Ovary (tissue), 9 donors: ENCODE results near the gene AKAP8L. TPM values are rescaled to one million over a fixed set of nuclear protein-coding genes. Genes with fewer than 3 reads are reported as not detected.

ENCODE experiments used
- DNase-seq, 5 donors: peaks; one replicate each; pipeline ENCODE4 v3.0.0-alpha.2; 2019 to 2020
- H3K27ac ChIP-seq, 2 donors: fragments of 200-600 bp; one replicate each; pipeline versions ENCODE4 v1.5.1 to v1.8.0; 2019 to 2022
- H3K27me3 ChIP-seq: fragments of 200-600 bp; one replicate; pipeline ENCODE4 v1.8.0; 2022
- H3K36me3 ChIP-seq: fragments of 200-600 bp; sonication (generic); one replicate; pipeline ENCODE4 v1.5.1; 2019
- H3K4me1 ChIP-seq: one replicate; pipeline ENCODE4 v1.8.1; 2013; ENCODE audit warnings: mild to moderate bottlenecking, moderate library complexity; ENCODE audit not compliant: insufficient read depth
- H3K4me3 ChIP-seq: fragments of 200-600 bp; sonication (generic); one replicate; pipeline ENCODE4 v1.5.1; 2017
- H3K9me3 ChIP-seq, 2 donors: fragments of 200-600 bp in 1 of 2; sonication (generic) in 1 of 2; one replicate each; pipeline versions ENCODE4 v1.5.1 to v1.8.1; 2013 to 2019; ENCODE audit warnings: mild to moderate bottlenecking in 1 of 2, moderate library complexity in 1 of 2
- CTCF ChIP-seq, 3 donors: fragments of 450-650 bp in 2 of 3; fragments of 200-600 bp in 1 of 3; IDR thresholded peaks; one replicate each; pipeline versions ENCODE4 v1.5.1 to v1.8.0; 2016 to 2022; ENCODE audit warnings: antibody characterized with exemption in 3 of 3, mild to moderate bottlenecking in 1 of 3
- EP300 ChIP-seq: sonication (generic); formaldehyde crosslinking; IDR thresholded peaks from one replicate; pipeline ENCODE4 v1.6.1; 2017; ENCODE audit warnings: antibody characterized with exemption
- POLR2A ChIP-seq: fragments of 450-650 bp; IDR thresholded peaks from one replicate; pipeline ENCODE4 v1.6.1; 2017; ENCODE audit warnings: antibody characterized with exemption, mild to moderate bottlenecking, moderate library complexity
- WGBS, 3 donors: extraction: QIAGEN DNeasy Blood & Tissue Kit in 1 of 3; methylation state at CpG; one replicate each; pipeline versions ENCODE4 v1.1.5 to v1.1.7; 2013 to 2017; 5-methylcytosine and 5-hydroxymethylcytosine counted together
- intact Hi-C, 4 donors: fragments of 100-400 bp; cut with DNase I; formaldehyde crosslinking; loops; one replicate each; pipeline versions ENCODE4 v1.11.0 to v1.15.1; 2022 to 2023
- polyA plus RNA-seq, 2 donors: library from polyadenylated mRNA; stranded (reverse); fragments of 200-250 nt in 1 of 2; fragments of 350-450 nt in 1 of 2; fragmentation: Illumina TruSeq in 1 of 2; extraction: RNeasy Lipid Tissue Mini Kit (QIAGEN cat#74804) in 1 of 2; gene quantifications; one replicate each; pipeline ENCODE4 v1.2.3, GENCODE V29; 2013 to 2014
- total RNA-seq, 7 donors: library from RNA; depleted of rRNA in 2 of 7; stranded (reverse); fragments of >200 nt in 2 of 7; fragmentation: NEBNext Ultra II Directional in 3 of 7; extraction: Animal tissue kit (Norgen Biotek cat#: 25700) in 3 of 7; gene quantifications; one replicate each; pipeline versions ENCODE4 v1.1.0 to v1.2.4, GENCODE V29; 2016 to 2023
- donor health status: DM: no; HTN: no; CAD: no; lungs with moderate emphysema.
- donor health status: DM: no; HTN: no; CAD: no.
- donor health status: Bipolar disorder and iron deficiency.
- donor health status: DM: yes; HTN: yes; CAD: no.
- donor health status: DM: no; HTN: no; CAD: no.
- donor health status: DM: yes; HTN: yes; CAD: no.

AKAP8L gene
- total and polyA plus RNA-seq, 9 donors = 70.3 to 121 (median 93.0) TPM

- Histone ChIP-seq H3K27me3 (no peaks in the 10 kb centered on the region), H3K4me3 (no peak overlapping the region), H3K4me1 (peaks cover 8% of the 10 kb centered on the region), H3K27ac (no peak overlapping the region), H3K9me3 (no peaks in the 10 kb centered on the region), H3K36me3 (no peaks in the 10 kb centered on the region)
- TF ChIP-seq CTCF (IDR thresholded peaks at IDR 0.05) (no peak), POLR2A (no peak), EP300 (no peak)
- DNase-seq = peak in 2 of 5 donors; percentile 24 to 35
- intact Hi-C loops = no loop called here
- 1 to 7% (median 6%) methylated on average over 53 to 86 of the region's 86 CpGs for WGBS, 3 donors
Observed at GRCh38 chr19:15456871-15457700, 38.3 kb upstream of the AKAP8L start.

GRCh38 chr19:15456441-15456840 lies 37.7 kb upstream of the AKAP8L start:
- no peaks in the 10 kb centered on the region for H3K36me3 ChIP-seq
- 18 to 21% (median 20%) methylated on average over 11 to 14 of the region's 14 CpGs for WGBS, 3 donors
- no peaks in the 10 kb centered on the region for H3K9me3 ChIP-seq
- intact Hi-C loops = no loop called here
- no peak overlapping the region for H3K27ac ChIP-seq
- no peaks in the 10 kb centered on the region for H3K27me3 ChIP-seq
- H3K4me3 ChIP-seq = no peak overlapping the region
- peaks cover 10% of the 10 kb centered on the region for H3K4me1 ChIP-seq
- TF ChIP-seq POLR2A = no peak
- TF ChIP-seq EP300 = no peak
- TF ChIP-seq CTCF (IDR thresholded peaks at IDR 0.05) = no peak
- DNase-seq = peak in 1 of 5 donors; percentile 21

GRCh38 chr19:15455996-15456395 lies 37.2 kb upstream of the AKAP8L start:
- H3K4me1 ChIP-seq = peaks cover 10% of the 10 kb centered on the region
- no peaks in the 10 kb centered on the region for H3K9me3 ChIP-seq
- H3K27ac ChIP-seq = no peak overlapping the region
- peak in 1 of 5 donors; percentile 10 for DNase-seq
- no peak overlapping the region for H3K4me3 ChIP-seq
- H3K36me3 ChIP-seq = no peaks in the 10 kb centered on the region
- H3K27me3 ChIP-seq = no peaks in the 10 kb centered on the region
- 87 to 88% (median 87%) methylated on average over 9 of the region's 9 CpGs for WGBS, 3 donors
- TF ChIP-seq CTCF (IDR thresholded peaks at IDR 0.05) = no peak
- no peak for TF ChIP-seq POLR2A
- TF ChIP-seq EP300 = no peak
- intact Hi-C loops = no loop called here

GRCh38 chr19:15453906-15454860 lies 35.4 kb upstream of the AKAP8L start:
- Histone ChIP-seq H3K27ac (no peak overlapping the region), H3K4me3 (no peak overlapping the region), H3K4me1 (peaks cover 12% of the 10 kb centered on the region), H3K9me3 (no peaks in the 10 kb centered on the region), H3K27me3 (no peaks in the 10 kb centered on the region), H3K36me3 (no peaks in the 10 kb centered on the region)
- peak in 2 of 5 donors; percentile 54 to 55 for DNase-seq
- no peak for TF ChIP-seq POLR2A
- TF ChIP-seq CTCF (IDR thresholded peaks at IDR 0.05) = no peak
- TF ChIP-seq EP300 = no peak
- WGBS, 3 donors = 77 to 78% (median 78%) methylated on average over 17 of the region's 17 CpGs
- intact Hi-C loops = no loop called here
